Subcutaneous abdominal adipose tissue (tissue), 5 donors: ENCODE data around the gene LPAR4.
"Not testable (repeated sequence)": the region's sequence is repeated elsewhere in the genome, so short reads cannot be mapped to it uniquely, and the experiment has no call there.

Source experiments
- H3K27ac ChIP-seq: one replicate; pipeline ENCODE4 v1.7.0; 2013; ENCODE audit warnings: low read depth, mild to moderate bottlenecking, inconsistent platforms, low read length, moderate library complexity
- H3K27me3 ChIP-seq, 5 donors: one replicate each; pipeline ENCODE4 v1.7.0; 2013; ENCODE audit warnings: low read length in 5 of 5, inconsistent platforms in 1 of 5; ENCODE audit not compliant: control insufficient read depth in 5 of 5, insufficient read depth in 4 of 5
- H3K36me3 ChIP-seq, 5 donors: one replicate each; pipeline ENCODE4 v1.7.0; 2013; ENCODE audit warnings: low read length in 5 of 5; ENCODE audit not compliant: control insufficient read depth in 5 of 5, insufficient read depth in 5 of 5
- H3K4me1 ChIP-seq, 5 donors: one replicate each; pipeline ENCODE4 v1.7.0; 2013; ENCODE audit warnings: low read length in 5 of 5, mild to moderate bottlenecking in 3 of 5, moderate library complexity in 1 of 5; ENCODE audit not compliant: control insufficient read depth in 5 of 5, insufficient read depth in 5 of 5
- H3K4me3 ChIP-seq, 5 donors: one replicate each; pipeline ENCODE4 v1.7.0; 2013; ENCODE audit warnings: low read length in 5 of 5, low read depth in 1 of 5
- H3K9ac ChIP-seq, 5 donors: one replicate each; pipeline ENCODE4 v1.7.0; 2013; ENCODE audit warnings: low read length in 5 of 5, mild to moderate bottlenecking in 4 of 5, moderate library complexity in 3 of 5
- H3K9me3 ChIP-seq, 5 donors: one replicate each; pipeline ENCODE4 v1.7.0; 2013; ENCODE audit warnings: low read length in 5 of 5; ENCODE audit not compliant: control insufficient read depth in 5 of 5
- donor health status: healthy.
- donor health status: healthy.
- donor health status: healthy.
- donor health status: healthy.
- donor health status: healthy.

Gene LPAR4

GRCh38 chrX:78753571-78753970 lies 6.1 kb downstream of the LPAR4 start:
- no peaks in the 10 kb centered on the region for H3K9me3 ChIP-seq
- H3K9ac ChIP-seq, result no peak overlapping the region
- no peak overlapping the region for H3K27ac ChIP-seq
- H3K27me3 ChIP-seq, result peaks cover 0 to 3% (median 2%) of the 10 kb centered on the region in 5 donors
- no peaks in the 10 kb centered on the region for H3K36me3 ChIP-seq
- H3K4me3 ChIP-seq, result no peak overlapping the region
- peaks cover 0 to 2% (median 0%) of the 10 kb centered on the region in 5 donors for H3K4me1 ChIP-seq

- Histone ChIP-seq H3K36me3 (no peaks in the 10 kb centered on the region), H3K4me3 (no peak overlapping the region), H3K4me1 (peaks cover 0 to 2% (median 0%) of the 10 kb centered on the region in 5 donors), H3K27me3 (peaks cover 0 to 3% (median 2%) of the 10 kb centered on the region in 5 donors), H3K9ac (no peak overlapping the region), H3K9me3 (no peaks in the 10 kb centered on the region), H3K27ac (no peak overlapping the region)
Measured at GRCh38 chrX:78754917-78755316, 7.4 kb downstream of the LPAR4 start.

GRCh38 chrX:78759081-78759480 lies 11.6 kb downstream of the LPAR4 start:
- H3K27ac ChIP-seq, result no peak overlapping the region
- no peak overlapping the region for H3K9ac ChIP-seq
- no peak overlapping the region for H3K4me3 ChIP-seq
- H3K36me3 ChIP-seq, result no peaks in the 10 kb centered on the region
- no peaks in the 10 kb centered on the region for H3K9me3 ChIP-seq
- H3K4me1 ChIP-seq, result no peaks in the 10 kb centered on the region
- peaks cover 0 to 3% (median 0%) of the 10 kb centered on the region in 5 donors for H3K27me3 ChIP-seq

- Histone ChIP-seq H3K9ac (no peak overlapping the region), H3K27ac (no peak overlapping the region), H3K4me3 (no peak overlapping the region), H3K9me3 (no peaks in the 10 kb centered on the region), H3K4me1 (no peaks in the 10 kb centered on the region), H3K27me3 (no peaks in the 10 kb centered on the region), H3K36me3 (no peaks in the 10 kb centered on the region)
Measured at GRCh38 chrX:78769101-78769755, 21.7 kb downstream of the LPAR4 start.

- Histone ChIP-seq H3K9ac (no peak overlapping the region), H3K36me3 (no peaks in the 10 kb centered on the region), H3K27me3 (no peaks in the 10 kb centered on the region), H3K4me1 (no peaks in the 10 kb centered on the region), H3K9me3 (no peaks in the 10 kb centered on the region), H3K4me3 (no peak overlapping the region), H3K27ac (no peak overlapping the region)
Measured at GRCh38 chrX:78769946-78770345, 22.4 kb downstream of the LPAR4 start.

- Histone ChIP-seq H3K27me3 (no peaks in the 10 kb centered on the region), H3K4me3 (no peak overlapping the region), H3K27ac (no peak overlapping the region), H3K9me3 (peaks cover 0 to 9% (median 0%) of the 10 kb centered on the region in 5 donors), H3K36me3 (no peaks in the 10 kb centered on the region), H3K4me1 (no peaks in the 10 kb centered on the region), H3K9ac (no peak overlapping the region)
Measured at GRCh38 chrX:78796916-78797315, 49.4 kb downstream of the LPAR4 start.

- Histone ChIP-seq H3K27ac (no peak overlapping the region), H3K9ac (no peak overlapping the region), H3K4me3 (no peak overlapping the region), H3K9me3 (peaks cover 0 to 9% (median 0%) of the 10 kb centered on the region in 5 donors), H3K27me3 (no peaks in the 10 kb centered on the region), H3K36me3 (no peaks in the 10 kb centered on the region), H3K4me1 (no peaks in the 10 kb centered on the region)
Measured at GRCh38 chrX:78800114-78800513, 52.6 kb downstream of the LPAR4 start.

- no peaks in the 10 kb centered on the region for H3K36me3 ChIP-seq
- no peak overlapping the region for H3K27ac ChIP-seq
- no peaks in the 10 kb centered on the region for H3K27me3 ChIP-seq
- no peaks in the 10 kb centered on the region for H3K4me1 ChIP-seq
- no peak overlapping the region for H3K4me3 ChIP-seq
- peaks cover 0 to 9% (median 0%) of the 10 kb centered on the region in 5 donors for H3K9me3 ChIP-seq
- H3K9ac ChIP-seq, result no peak overlapping the region
Measured at GRCh38 chrX:78800694-78801093, 53.2 kb downstream of the LPAR4 start.

GRCh38 chrX:78801522-78801921 lies 54.0 kb downstream of the LPAR4 start:
- H3K4me1 ChIP-seq, result no peaks in the 10 kb centered on the region
- H3K9ac ChIP-seq, result no peak overlapping the region
- H3K27me3 ChIP-seq, result no peaks in the 10 kb centered on the region
- H3K4me3 ChIP-seq, result no peak overlapping the region
- no peaks in the 10 kb centered on the region for H3K36me3 ChIP-seq
- peaks cover 0 to 8% (median 0%) of the 10 kb centered on the region in 5 donors for H3K9me3 ChIP-seq
- no peak overlapping the region for H3K27ac ChIP-seq

- H3K27me3 ChIP-seq, H3K4me3 ChIP-seq, H3K36me3 ChIP-seq: not testable (repeated sequence)
Measured at GRCh38 chrX:78802526-78802925, 55.0 kb downstream of the LPAR4 start.

More at GRCh38 chrX:78802526-78802925, 55.0 kb downstream of the LPAR4 start:
- H3K4me1 ChIP-seq, H3K27ac ChIP-seq, H3K9ac ChIP-seq, H3K9me3 ChIP-seq: not testable (repeated sequence)
